ENCODE data around the gene LHFPL3. TPM values are rescaled to one million over a fixed set of nuclear protein-coding genes. Genes with fewer than 3 reads are reported as not detected.
"Not testable (repeated sequence)": the region's sequence is repeated elsewhere in the genome, so short reads cannot be mapped to it uniquely, and the experiment has no call there.

The LHFPL3 gene
- total RNA-seq, 4 donors from 2014 or later, result 0.83 TPM; not detected in 3

DNA sequence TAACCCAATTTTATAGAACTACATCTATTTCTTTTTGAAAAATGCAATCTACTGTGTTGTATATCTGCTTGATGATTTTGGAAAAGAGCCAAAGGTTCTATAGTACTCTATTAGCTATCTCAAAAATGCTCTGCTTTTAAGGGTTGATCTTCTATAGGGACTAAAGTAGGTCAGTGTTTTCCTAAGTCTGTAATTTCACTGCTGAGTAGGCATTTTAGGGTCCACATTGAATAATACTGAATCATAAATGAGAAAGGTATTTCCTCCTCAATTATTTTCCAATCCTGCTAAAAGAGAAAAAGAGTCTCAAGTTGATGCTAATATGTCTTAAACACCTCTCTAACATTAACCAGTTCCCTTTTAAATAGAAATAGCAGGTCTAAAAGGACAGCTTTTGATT lies 244.2 kb downstream of the LHFPL3 start:
- TF ChIP-seq POLR2A (IDR thresholded peaks at IDR 0.05), result no peak

DNA sequence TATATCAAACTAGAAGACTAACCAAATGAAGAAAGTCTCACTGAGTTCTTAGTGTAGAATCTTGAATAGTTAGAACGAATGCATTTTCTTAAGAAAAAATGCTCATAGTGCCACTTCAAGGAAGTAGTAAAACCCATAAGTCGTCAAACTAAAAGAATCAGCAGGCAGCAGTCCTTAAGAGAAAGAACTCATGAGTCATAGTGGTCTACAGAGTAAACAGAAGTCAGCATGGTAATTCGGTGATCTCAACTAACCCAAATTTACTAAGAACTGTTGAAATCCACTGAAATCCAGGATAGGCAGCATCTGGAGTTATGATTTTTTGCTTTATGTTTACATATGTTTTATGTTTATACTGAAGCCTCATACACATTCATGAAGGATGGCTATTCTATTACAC lies 256.2 kb downstream of the LHFPL3 start:
- Histone ChIP-seq H3K4me1 (no peaks in the 10 kb centered on the region), H3K27me3 (no peaks in the 10 kb centered on the region), H3K9me3 (peaks cover 0 to 5% of the 10 kb centered on the region in 2 donors), H3K4me3 (no peak overlapping the region), H3K27ac (no peak overlapping the region), H3K36me3 (no peaks in the 10 kb centered on the region)
- DNase-seq, result no peak
- intact Hi-C loops (cut with DNase I; ENCODE audit: low total_unique reads), result no loop called here
- TF ChIP-seq, protein P1, sequence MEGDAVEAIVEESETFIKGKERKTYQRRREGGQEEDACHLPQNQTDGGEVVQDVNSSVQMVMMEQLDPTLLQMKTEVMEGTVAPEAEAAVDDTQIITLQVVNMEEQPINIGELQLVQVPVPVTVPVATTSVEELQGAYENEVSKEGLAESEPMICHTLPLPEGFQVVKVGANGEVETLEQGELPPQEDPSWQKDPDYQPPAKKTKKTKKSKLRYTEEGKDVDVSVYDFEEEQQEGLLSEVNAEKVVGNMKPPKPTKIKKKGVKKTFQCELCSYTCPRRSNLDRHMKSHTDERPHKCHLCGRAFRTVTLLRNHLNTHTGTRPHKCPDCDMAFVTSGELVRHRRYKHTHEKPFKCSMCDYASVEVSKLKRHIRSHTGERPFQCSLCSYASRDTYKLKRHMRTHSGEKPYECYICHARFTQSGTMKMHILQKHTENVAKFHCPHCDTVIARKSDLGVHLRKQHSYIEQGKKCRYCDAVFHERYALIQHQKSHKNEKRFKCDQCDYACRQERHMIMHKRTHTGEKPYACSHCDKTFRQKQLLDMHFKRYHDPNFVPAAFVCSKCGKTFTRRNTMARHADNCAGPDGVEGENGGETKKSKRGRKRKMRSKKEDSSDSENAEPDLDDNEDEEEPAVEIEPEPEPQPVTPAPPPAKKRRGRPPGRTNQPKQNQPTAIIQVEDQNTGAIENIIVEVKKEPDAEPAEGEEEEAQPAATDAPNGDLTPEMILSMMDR (IDR thresholded peaks at IDR 0.05), result no peak
- no peak for TF ChIP-seq POLR2A (IDR thresholded peaks at IDR 0.05)

More for the DNA sequence above, 244.2 kb downstream of the LHFPL3 start:
- no peaks in the 10 kb centered on the region for H3K27me3 ChIP-seq
- H3K36me3 ChIP-seq, result no peaks in the 10 kb centered on the region
- no peak overlapping the region for H3K4me3 ChIP-seq
- no peak overlapping the region for H3K27ac ChIP-seq
- intact Hi-C loops (cut with DNase I; ENCODE audit: low total_unique reads), result no loop called here
- H3K9me3 ChIP-seq, result no peaks in the 10 kb centered on the region
- H3K4me1 ChIP-seq, result no peaks in the 10 kb centered on the region
- no peak for DNase-seq

DNA sequence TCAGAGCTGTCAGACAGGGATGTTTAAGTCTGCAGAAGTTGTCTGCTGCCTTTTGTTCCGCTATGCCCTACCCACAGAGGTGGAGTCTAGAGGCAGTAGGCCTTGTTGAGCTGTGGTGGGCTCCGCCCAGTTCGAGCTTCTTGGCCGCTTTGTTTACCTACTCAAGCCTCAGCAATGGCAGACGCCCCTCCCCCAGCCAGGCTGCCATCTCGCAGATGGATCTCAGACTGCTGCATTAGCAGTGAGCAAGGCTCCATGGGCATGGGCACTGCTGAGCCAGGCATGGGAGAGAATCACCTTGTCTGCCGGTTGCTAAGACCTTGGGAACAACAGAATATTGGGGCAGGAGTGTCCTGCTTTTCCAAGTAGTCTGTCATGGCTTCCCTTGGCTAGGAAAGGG lies 267.2 kb downstream of the LHFPL3 start:
- H3K4me1 ChIP-seq; H3K27ac ChIP-seq; H3K36me3 ChIP-seq; H3K9me3 ChIP-seq; H3K4me3 ChIP-seq; H3K27me3 ChIP-seq; intact Hi-C loops (cut with DNase I; ENCODE audit: low total_unique reads); DNase-seq: not testable (repeated sequence)

DNA sequence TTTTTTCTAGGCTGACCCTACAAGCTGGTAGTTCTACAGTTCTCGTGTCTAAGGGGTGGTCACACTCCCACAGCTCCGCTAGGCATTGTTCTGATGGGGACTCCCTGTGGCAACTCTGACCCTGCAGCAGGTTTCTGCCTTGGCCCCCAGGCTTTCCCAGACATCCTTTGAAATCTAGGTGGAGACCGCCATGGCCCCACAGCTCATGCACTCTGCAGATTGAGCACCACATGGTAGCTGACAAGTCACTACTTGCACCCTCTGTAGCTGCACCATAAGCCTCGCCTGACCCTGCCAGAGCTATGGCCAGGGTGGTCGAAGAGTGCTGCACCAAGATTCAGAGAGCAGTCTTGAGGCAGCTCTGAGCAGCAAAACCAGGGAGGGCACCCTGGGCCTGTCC lies 275.6 kb downstream of the LHFPL3 start:
- no peak for TF ChIP-seq POLR2A (IDR thresholded peaks at IDR 0.05)
- TF ChIP-seq, protein P1 (IDR thresholded peaks at IDR 0.05), result no peak
- intact Hi-C loops (cut with DNase I; ENCODE audit: low total_unique reads), result no loop called here
- H3K27ac ChIP-seq, result no peak overlapping the region
- no peaks in the 10 kb centered on the region for H3K9me3 ChIP-seq
- H3K4me3 ChIP-seq, result no peak overlapping the region
- no peaks in the 10 kb centered on the region for H3K36me3 ChIP-seq
- no peak for DNase-seq
- H3K4me1 ChIP-seq, result no peaks in the 10 kb centered on the region
- H3K27me3 ChIP-seq, result no peaks in the 10 kb centered on the region

DNA sequence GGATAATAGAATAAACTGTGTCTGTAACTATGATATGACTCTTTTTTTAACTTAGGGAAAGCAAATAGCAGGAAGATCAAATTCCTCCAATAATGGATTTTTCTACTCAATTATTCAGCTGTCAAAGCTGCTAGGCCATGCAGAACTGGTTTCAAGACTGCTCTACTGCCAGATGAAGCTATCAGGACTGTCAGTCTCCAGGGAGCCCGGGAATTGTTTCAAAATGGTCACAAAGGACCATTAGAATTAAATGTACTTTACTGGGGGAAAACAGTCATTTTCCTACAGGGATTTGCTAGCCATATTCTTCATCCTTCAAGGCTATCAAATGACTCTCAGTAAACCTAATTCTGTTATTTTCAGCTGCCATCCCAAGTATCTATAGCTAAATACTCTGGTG lies 276.3 kb downstream of the LHFPL3 start:
- no peak for DNase-seq
- Histone ChIP-seq H3K27me3 (no peaks in the 10 kb centered on the region), H3K27ac (no peak overlapping the region), H3K4me1 (no peaks in the 10 kb centered on the region), H3K4me3 (no peak overlapping the region), H3K36me3 (no peaks in the 10 kb centered on the region), H3K9me3 (no peaks in the 10 kb centered on the region)
- intact Hi-C loops (cut with DNase I; ENCODE audit: low total_unique reads), result no loop called here
- no peak for TF ChIP-seq POLR2A (IDR thresholded peaks at IDR 0.05)

DNA sequence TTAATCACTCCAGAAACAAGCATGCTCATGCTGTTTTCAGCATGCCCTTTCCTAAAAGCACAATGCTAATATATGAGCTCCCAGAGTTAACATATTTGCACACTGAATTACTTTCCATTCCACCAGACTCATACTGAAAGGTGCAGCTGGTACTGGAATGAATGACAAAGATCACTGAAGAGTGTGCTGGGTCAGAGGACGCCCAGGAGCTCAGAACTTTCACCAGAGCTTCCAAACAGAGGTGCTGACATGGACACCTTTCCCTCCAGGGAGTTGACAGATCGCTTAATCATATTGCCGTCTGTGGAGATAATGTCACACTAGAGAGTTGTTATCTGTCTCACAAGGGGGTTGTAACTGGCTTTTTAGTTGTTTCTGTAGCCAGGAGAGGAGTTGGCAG lies 292.9 kb downstream of the LHFPL3 start:
- no peaks in the 10 kb centered on the region for H3K4me1 ChIP-seq
- H3K27me3 ChIP-seq, result no peaks in the 10 kb centered on the region
- no peaks in the 10 kb centered on the region for H3K9me3 ChIP-seq
- intact Hi-C loops (cut with DNase I; ENCODE audit: low total_unique reads), result no loop called here
- H3K36me3 ChIP-seq, result no peaks in the 10 kb centered on the region
- H3K27ac ChIP-seq, result no peak overlapping the region
- H3K4me3 ChIP-seq, result no peak overlapping the region
- DNase-seq, result no peak
- TF ChIP-seq, protein P1 (IDR thresholded peaks at IDR 0.05), result no peak
- no peak for TF ChIP-seq POLR2A (IDR thresholded peaks at IDR 0.05)

DNA sequence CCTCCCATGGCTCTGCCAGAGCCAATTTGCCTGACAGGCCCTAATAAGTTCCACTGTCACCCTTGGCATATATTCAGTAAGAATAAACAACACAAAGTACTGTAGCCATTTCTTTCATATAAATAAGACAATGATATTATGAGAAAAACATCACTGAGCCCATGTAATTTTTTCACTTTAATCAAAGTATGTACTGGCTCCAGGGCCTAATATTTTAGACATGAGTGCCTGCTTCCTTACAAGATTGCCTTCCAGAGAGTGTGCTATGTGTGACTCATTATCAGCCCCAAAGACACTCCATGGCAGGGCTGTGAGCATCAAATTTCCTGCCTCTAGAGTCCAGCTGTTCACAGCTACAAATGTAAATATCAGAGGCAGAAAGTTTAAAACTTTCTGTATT lies 297.6 kb downstream of the LHFPL3 start:
- H3K9me3 ChIP-seq, result no peaks in the 10 kb centered on the region
- TF ChIP-seq, protein P1 (IDR thresholded peaks at IDR 0.05), result no peak
- TF ChIP-seq POLR2A (IDR thresholded peaks at IDR 0.05), result no peak
- no peaks in the 10 kb centered on the region for H3K36me3 ChIP-seq
- H3K27ac ChIP-seq, result no peak overlapping the region
- H3K4me1 ChIP-seq, result no peaks in the 10 kb centered on the region
- DNase-seq, result no peak
- no peak overlapping the region for H3K4me3 ChIP-seq
- no peaks in the 10 kb centered on the region for H3K27me3 ChIP-seq
- intact Hi-C loops (cut with DNase I; ENCODE audit: low total_unique reads), result no loop called here
